ENCODE measurements around the gene RPS13.
"Not testable (repeated sequence)": the region's sequence is repeated elsewhere in the genome, so short reads cannot be mapped to it uniquely, and the experiment has no call there.

Gene RPS13

GRCh38 chr11:17077520-17078401 is at the start of gene RPS13:
Gene RPS13, minus strand, starts transcription at chr11:17077667. Its CDS starts 26 bp downstream, at chr11:17077641.
- DNase-seq (ENCODE audit: low spot score): peak; percentile 95

GRCh38 chr11:17121981-17122380 is 44.5 kb upstream of the RPS13 start:
- DNase-seq (ENCODE audit: low spot score): no peak

- no peak for DNase-seq (ENCODE audit: low spot score)
These were observed 39.8 kb upstream of the RPS13 start for GRCh38 chr11:17117262-17117661.

DNA sequence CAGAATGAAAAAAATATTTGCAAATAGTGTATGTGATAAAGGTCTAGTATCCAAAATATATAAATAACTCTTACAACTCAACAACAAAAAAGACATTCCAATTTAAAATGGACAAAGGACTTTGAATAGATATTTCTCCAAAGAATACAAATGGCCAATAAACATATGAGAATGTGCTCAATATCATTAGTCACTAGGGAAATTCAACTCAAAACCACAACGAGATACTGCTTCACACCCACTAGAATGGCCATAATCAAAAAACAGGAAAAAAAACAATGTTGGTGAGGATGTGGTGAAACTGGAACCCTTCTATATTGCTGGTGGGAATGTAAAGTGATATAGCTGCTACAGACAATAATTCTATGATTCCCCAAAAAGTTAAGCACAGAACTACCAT is 38.6 kb upstream of the RPS13 start:
- DNase-seq (ENCODE audit: low spot score): no peak

DNA sequence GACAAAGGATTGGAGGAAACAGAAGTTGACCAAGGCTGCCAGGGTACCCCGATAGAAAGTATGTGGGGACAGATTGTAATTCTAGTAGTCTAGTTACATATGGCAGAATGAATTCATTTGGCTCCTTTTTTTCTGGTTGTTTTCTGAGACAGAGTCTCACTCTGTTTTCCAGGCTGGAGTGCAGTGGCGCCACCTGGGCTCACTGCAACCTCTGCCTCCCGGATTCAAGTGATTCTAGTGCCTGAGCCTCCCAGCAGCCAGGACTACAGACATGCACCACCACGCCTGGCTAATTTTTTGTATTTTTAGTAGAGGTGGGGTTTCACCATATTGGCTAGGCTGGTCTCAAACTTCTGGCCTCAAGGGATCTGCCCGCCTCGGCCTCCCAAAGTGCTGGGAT is 30.3 kb upstream of the RPS13 start:
- DNase-seq (ENCODE audit: low spot score): not testable (repeated sequence)

DNA sequence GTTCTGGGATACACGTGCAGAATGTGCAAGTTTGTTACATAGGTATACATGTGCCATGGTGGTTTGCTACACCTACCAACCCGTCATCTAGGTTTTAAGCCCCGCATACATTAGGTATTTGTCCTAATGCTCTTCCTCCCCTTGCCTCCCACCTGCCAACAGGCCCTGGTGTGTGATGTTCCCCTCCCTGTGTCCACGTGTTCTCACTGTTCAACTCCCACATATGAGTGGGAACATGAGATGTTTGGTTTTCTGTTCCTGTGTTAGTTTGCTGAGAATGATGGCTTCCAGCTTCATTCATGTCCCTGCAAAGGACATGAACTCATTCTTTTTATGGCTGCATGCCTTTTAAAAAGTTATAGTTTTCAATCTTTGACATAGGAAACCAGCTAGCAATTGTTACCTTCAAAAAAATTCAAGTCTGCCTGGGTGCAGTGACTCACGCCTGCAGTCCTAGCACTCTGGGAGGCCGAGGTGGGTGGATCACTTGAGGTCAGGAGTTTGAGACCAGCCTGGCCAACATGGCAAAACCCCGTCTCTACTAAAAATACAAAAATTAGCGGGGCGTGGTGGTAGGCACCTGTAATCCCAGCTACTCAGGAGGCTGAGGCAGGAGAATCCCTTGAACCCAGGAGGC is 28.1 kb upstream of the RPS13 start:
- DNase-seq (ENCODE audit: low spot score): not testable (repeated sequence)

DNA sequence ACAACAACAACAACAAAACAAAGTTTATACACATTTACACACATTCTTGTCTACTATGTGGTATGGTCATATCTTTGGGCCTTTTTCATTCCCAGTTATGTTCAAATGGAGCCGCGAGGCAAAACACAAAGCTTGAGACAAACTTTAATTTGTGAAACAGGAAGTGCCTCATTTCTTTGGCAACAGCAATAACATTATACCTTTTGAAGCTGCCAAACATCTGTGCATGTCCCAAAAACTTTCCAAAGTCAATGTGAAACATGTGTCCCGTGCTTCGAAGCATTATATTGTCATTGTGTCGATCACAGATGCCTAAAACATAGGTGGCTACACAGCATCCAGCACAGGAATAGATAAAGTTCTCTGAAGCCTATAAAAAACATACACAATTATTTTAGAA is 25.0 kb upstream of the RPS13 start:
- DNase-seq (ENCODE audit: low spot score): no peak

GRCh38 chr11:17098658-17099057 is 21.2 kb upstream of the RPS13 start:
- DNase-seq (ENCODE audit: low spot score): no peak

- no peak for DNase-seq (ENCODE audit: low spot score)
These were observed 20.6 kb upstream of the RPS13 start for GRCh38 chr11:17098038-17098437.

DNA sequence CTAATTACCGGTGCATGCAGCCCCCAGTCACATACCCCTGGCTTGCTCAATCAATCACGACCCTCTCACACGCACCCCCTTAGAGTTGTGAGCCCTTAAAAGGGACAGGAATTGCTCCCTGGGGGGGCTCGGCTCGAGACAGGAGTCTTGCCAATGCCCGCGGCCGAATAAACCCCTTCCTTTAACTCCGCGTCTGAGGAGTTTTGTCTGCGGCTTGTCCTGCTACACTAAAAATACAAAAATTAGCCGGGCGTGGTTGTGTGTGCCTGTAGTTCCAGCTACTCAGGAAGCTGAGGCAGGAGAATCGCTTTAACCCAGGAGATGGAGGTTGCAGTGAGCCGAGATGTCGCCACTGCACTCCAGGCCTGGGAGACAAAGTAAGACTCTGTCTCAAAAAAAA is 8.5 kb upstream of the RPS13 start:
- not testable (repeated sequence) for DNase-seq (ENCODE audit: low spot score)

DNA sequence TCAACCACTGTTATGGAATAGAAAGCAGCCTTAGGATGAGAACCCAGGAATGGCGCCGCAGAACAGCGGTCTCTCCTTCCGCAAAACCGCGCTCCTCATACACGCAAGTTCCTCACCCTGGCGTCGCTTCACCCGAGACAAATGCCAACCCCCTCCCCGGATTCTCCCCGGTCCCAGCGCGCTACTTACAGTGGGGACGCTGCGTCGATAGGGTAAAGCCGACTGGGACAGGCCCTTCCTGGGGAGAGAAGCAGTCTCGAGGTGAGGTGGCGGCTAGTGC is 287 bp downstream of the RPS13 start:
- no peak for DNase-seq (ENCODE audit: low spot score)

DNA sequence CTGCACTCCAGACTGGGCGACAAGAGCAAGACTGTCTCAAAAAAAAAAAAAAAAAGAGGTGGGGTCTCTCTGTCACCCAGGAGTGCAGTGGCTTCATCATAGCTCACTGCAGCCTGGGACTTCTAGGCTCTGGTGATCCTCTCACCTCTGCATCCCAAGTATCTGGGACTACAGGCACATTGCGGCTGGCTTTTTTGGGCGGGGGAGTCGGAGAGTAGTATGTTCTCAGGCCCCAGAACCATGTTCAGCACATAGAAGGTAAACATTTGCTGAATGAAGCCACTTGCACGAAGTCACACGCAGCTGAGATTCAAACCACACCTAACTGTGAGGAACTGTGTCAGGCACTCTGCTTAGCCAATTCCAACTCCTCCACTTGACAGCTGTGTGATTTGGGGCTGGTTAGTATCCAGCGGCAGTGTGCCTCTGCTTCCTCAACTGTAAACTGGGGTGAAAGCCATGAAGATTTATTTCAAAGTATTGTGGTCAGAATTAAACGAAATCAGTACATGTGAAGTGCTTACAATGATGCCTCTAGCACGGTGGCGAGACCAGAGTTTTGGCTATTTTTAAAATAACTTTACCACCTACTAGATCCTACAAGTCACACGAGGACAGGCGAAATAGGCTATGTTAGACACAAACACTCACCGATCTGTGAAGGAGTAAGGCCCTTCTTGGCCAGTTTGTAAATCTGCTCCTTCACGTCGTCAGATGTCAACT is 789 bp downstream of the RPS13 start:
- DNase-seq (ENCODE audit: low spot score): no peak

DNA sequence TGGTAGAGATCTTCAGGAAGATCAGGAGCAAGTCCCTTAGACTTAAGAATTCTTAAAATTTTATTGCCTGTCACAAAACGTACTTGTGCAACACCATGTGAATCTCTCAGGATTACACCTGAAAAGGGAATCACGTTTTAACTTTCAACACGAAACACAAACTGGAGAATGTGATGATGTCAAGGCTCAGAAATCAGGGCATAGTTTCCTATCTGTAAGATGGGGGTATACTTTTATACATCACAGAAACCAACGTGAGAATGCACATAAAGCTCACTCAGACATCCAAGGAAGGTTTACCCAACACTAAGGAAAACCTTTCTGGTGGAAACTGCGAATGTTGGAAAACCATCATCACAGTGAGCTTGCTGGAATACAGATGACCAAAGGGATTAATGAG is 2.0 kb downstream of the RPS13 start:
- no peak for DNase-seq (ENCODE audit: low spot score)

- DNase-seq (ENCODE audit: low spot score): no peak
These were observed 4.0 kb downstream of the RPS13 start for GRCh38 chr11:17073370-17074027.

- no peak for DNase-seq (ENCODE audit: low spot score)
These were observed 10.1 kb downstream of the RPS13 start for GRCh38 chr11:17067417-17067816.

GRCh38 chr11:17066691-17067090 is 10.8 kb downstream of the RPS13 start:
- DNase-seq (ENCODE audit: low spot score): no peak

DNA sequence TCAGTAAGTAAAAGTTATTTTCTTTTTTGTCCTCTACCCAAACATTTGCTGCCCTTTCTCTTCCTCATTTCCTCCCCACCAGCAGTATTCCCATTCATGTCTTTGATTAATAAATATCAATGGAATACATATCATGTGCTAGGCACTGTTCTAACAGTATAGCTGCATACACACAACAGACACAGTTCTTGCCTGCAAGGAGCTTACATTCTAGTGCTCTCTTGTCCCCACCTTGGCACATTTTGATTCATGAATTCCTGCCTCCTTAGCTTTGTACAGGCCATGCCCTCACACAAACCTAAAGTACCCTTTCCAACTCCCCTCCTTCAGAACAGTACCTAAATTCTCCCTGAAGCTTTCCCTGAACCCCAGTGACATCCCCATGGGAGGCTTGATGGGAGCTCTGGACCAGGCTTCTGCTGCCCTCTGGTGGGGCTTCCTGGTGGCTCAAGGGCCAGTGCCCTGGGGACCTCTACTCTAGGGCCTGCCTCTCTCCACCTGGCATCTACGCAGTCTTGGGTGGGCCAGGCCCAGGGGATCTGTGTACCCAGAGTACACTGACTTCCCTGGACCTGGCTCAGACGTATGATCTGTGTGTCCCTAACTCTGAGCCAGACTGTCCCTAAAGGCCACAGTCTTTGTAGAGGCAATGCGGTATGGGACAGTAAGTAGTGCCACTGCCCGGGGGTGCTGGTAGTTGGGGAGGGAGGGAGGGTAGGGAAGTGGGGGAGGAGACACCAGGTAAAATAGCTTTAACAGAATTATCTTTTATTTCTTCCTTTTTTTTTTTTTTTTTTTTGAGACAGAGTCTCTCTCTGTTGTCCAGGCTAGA is 14.1 kb downstream of the RPS13 start:
- peak; percentile 80 for DNase-seq (ENCODE audit: low spot score)

- DNase-seq (ENCODE audit: low spot score): not testable (repeated sequence)
These were observed 26.3 kb downstream of the RPS13 start for GRCh38 chr11:17051146-17051545.

DNA sequence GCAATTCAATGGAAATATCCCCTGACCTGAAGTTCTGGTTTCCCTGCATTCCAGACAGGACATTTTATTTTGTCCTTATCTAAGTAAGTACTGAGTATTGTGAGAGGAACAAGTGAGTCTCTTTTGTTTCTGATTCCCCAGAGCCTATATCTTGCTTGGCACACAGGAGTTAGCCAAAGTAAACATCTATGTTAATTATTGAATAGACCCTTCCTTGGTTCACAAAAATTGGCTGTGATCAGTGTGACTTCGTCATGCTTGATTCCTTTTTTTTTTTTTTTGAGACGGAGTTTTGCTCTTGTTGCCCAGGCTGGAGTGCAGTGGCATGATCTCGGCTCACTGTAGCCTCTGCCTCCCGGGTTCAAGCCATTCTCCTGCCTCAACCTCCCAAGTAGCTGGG is 29.0 kb downstream of the RPS13 start:
- DNase-seq (ENCODE audit: low spot score): not testable (repeated sequence)

DNA sequence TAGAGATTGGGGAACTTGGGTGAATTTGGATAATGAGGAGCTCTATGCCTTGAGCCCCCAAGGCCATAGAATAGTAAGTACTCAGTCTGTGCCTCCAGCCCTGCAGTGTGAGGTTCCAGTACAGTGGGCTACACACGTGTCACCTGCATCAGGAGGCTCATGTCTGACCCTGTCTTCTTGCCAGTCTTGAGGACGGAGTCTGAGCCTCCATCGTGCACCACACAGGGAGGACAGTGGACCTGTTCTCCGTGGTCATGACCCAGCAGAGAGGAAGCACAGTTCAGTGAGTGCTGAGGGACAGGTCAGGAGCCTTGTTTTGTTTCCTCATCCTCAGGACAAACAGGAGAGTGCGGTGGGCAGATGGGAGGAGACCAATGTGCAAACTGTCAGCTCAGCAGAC is 30.8 kb downstream of the RPS13 start:
- no peak for DNase-seq (ENCODE audit: low spot score)
